Hematopoietic multipotent progenitor cell treated with erythropoietin and hydrocortisone succinate and interleukin-3 and kit ligand, for 15 days (in vitro differentiated cells): ENCODE data around the gene DOLK.
"Not testable (repeated sequence)": the region's sequence is repeated elsewhere in the genome, so short reads cannot be mapped to it uniquely, and the experiment has no call there.

Source experiments
- DNase-seq: peaks from one replicate; pipeline ENCODE4 v3.0.0-alpha.2; 2015; ENCODE audit warnings: low spot score

DOLK gene

GRCh38 chr9:128947527-128948301, at the start of gene DOLK, which contains the start of gene NUP188:
Gene DOLK, minus strand, starts transcription at chr9:128947603. Its CDS starts 300 bp downstream, at chr9:128947303.
Gene NUP188, plus strand, starts transcription at chr9:128947699. Its CDS starts 21 bp downstream, at chr9:128947720.
- peak; percentile 98 for DNase-seq

GRCh38 chr9:128995791-128996190, 48.4 kb upstream of the DOLK start:
- DNase-seq = no peak

DNA sequence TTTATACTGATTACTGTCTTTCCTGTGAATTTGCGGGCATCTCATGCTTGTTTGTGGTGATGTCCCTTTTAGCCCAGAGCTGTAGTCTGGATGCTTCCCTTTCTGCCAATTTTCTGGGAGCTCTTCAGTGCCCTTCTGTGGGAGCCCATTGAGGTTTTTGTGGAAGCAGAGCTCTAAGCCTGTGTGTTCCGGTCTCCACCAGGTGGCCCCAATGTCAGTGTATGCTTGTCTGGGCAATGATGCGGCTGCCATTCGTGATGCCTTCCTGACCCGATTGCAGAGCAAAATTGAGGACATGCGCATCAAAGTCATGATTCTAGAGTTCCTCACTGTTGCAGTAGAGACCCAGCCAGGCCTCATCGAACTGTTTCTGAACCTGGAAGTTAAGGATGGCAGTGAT, 45.6 kb upstream of the DOLK start:
- DNase-seq = peak; percentile 28

DNA sequence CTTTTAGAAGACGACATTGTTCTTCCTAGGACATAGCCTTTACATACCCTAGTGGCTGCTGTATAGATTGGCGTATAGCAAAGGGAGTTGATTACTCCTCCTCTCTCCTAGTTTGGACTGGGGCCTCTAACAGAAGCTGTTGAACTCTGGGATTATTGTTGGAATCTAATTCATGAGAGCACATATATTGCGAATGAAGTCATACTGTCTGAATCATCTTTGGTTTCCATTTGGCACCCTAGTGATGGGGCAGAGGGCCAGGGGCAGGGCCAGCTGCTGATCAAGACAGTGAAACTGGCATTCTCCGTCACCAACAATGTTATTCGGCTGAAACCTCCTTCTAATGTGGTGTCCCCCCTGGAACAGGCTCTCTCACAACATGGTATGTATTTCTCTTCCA, 40.4 kb upstream of the DOLK start:
- DNase-seq = no peak

DNA sequence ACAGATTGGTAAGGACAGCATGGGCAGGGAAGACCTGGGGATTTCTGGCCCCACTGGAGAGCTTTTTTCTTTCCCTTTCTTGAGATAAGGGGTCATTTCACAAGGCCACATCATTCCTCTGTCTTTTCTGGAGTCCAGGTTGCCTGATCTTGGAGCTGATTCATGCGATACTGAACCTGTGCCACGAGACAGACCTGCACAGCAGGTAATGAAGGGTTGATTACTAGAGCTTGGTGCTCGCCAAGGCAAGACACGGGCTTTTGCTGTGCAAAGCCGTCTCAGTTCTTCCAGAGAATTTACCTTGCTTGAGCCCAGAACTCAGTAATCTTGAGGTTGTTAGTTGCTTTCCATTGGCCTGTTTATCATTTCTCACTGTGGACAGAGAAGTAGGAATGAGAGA, 39.3 kb upstream of the DOLK start:
- no peak for DNase-seq

- no peak for DNase-seq
Observed at GRCh38 chr9:128983536-128983935, 36.1 kb upstream of the DOLK start.

DNA sequence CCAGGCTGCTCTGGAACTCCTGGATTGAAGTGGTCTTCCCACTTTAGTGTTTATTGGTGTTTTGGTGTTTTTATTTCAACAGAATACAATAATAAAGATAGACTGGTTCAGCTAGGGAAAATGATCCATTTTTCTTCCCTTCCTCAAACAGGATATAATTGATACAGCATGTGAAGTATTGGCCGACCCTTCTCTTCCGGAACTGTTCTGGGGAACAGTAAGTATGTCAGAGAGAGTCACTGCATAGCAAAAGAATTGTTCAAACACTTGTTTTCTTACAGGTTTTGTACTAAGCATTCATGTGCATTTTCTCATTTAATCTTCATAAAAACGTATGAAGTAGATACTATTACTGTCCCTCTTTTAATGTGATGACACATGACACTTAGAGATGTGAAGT, 31.7 kb upstream of the DOLK start:
- DNase-seq = no peak

- no peak for DNase-seq
Observed at GRCh38 chr9:128972956-128973355, 25.6 kb upstream of the DOLK start.

GRCh38 chr9:128969491-128969890, 22.1 kb upstream of the DOLK start:
- no peak for DNase-seq

- not testable (repeated sequence) for DNase-seq
Observed at GRCh38 chr9:128961403-128961802, 14.0 kb upstream of the DOLK start.

DNA sequence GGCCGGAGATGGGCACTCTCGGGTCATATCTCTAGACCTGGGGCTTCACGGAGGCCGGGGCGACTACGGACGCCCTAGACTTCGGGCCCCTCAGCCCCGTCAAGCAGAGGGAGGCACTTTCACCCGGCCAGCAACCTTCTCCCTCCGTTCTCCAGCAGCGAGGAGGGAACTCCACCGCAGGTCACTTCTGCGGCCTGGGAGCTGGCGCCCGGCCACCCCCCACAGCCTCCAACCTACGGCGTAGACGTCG, 201 bp downstream of the DOLK start:
- DNase-seq = no peak

DNA sequence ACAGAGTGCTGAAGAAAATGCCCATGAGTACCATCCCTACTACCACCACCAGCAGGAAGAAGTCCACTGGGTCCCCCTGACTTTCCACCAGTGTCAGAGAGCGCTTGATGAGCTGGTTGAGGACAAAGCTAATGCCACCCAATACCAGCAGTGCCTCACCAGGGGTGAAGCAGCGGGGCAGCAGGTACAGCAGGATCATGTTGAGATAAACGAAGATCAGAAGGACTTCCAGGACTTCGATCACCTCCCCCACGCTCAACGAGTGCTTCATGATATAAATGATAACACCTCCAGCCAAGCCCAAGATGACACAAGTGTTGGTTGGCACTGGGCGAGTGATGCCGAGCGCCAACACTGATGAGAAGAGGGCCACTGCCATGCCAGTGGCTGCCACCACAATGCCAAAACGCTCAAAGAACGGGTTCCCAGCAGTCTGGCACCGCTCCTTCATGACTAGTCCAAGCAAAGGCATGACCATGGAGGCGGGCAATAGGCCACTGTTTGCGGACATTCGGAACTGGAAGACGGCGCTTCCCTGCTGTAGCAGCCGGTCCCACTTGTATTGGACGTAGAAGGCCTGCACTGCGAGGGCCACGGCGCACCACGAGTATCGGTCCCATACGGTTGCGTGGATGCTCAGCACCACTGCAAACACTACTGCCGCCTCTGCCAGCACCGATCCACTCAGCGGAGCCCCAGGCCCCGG, 679 bp downstream of the DOLK start:
- peak; percentile 33 for DNase-seq

DNA sequence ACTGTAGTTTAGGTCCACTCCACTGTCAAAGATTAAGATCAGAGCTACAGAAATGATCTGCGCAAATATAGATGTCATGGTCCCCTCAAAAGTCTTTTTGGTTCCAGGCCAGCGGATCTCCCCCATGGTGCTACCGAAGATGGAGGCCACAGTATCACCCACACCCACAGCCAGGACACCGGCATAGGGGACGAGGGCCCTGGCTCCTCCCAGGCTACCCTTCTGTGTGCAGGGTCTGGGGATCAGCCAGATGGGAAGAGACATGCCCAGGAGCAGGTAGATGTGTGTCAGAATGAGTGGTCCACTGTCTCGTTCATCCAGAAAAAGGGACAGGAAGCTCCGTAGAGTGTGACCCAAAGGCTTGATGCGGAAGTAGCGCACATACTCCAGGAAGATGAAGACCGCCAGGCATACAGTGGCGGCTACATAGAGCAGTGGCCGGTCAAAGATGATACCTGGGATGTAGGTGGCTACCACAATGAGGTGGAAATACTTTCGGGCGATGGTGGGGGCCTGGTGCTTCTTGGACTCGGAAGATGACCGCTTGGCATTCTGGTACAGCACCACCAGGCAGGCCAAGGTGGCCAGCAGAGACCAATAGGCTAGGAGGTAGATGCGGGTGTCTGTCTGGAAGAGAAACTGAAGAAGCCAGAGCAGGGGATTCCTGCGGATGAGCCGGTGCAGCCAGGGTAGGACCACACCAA, 1.5 kb downstream of the DOLK start:
- DNase-seq = no peak

DNA sequence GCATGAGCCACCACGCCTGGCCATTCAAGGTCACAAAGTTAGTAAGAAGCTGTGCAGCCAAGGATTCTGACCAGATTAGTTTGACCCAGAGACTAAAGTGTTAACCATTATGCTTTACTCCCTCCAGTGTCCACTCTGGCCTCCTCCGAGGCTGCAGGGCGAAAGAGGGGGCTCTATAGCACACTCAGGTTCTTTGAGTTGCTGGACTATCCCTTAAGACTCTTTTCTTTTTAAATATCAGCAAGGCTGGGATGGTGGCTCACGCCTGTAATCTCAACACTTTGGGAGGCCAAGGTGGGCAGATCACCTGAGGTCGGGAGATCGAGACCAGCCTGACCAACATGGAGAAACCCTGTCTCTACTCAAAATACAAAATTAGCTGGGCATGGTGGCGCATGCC, 2.4 kb downstream of the DOLK start:
- DNase-seq = not testable (repeated sequence)

- DNase-seq = no peak
Observed at GRCh38 chr9:128943832-128944620, 3.4 kb downstream of the DOLK start.

- DNase-seq = no peak
Observed at GRCh38 chr9:128940946-128941755, 6.3 kb downstream of the DOLK start.

DNA sequence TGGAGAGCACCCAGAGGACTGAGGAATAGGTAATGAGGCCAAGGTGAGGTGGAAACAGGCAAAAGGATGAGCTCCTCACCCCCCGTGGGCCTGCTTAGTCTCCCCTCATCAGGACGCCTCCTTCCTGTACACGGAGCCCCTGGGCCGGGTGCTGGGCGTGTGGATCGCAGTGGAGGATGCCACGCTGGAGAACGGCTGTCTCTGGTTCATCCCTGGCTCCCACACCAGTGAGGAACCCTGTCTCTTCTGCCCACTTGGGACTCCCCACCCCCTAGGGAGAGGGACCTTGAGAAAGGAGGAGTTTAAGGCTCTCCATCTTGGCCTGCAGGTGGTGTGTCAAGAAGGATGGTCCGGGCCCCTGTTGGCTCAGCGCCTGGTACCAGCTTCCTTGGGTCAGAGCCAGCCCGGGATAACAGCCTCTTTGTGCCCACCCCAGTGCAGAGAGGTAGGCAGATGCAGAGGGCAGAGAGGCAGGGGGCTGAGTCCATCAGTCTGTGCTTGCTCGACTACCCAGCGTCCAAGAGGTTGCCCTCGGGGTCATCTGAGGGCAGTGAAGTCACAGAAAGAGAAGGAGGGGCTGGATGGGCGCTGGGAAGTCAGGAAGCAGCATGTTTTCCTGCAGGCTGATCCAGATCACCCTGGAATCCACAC, 7.0 kb downstream of the DOLK start:
- DNase-seq = no peak

DNA sequence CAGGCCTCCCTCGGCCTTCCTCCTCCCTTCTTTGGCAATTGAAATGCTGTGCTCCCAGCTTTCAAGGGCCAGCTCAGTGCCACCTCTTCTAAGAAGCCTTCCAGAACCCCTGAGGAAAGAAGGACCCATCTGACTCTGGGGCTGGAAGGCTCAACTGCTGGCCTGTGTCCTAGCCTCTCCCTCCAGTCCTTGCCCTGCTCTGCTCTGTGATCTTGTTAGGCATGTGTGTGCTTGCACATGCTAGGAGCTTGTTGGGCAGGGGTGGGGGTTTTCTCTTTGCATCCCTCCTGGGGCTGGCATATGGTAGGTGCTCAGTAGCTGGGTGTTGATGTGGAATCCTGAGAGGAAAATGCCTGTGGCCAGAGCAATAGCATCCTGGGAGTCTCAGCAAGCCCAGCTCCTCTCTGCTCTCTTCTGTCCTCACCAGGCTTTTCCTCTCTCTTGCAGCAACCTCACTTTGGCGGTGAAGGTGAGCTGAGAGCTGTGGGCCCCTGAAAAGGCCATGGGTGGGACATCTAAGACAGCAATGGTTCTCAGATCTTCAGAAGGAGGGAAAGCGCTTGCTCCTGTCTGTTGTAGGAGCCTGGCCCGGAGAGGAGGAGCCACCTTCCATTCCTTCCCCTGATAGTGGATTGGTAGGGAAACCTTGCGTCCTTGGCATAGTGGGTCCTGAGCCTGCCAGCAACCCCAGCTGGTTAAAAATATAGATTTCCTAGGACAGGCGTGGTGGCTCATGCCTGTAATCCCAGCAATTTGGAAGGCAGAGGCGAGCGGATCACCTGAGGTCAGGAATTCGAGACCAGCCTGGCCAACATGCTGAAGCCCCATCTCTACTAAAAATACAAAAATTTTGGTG, 9.9 kb downstream of the DOLK start:
- DNase-seq = no peak

DNA sequence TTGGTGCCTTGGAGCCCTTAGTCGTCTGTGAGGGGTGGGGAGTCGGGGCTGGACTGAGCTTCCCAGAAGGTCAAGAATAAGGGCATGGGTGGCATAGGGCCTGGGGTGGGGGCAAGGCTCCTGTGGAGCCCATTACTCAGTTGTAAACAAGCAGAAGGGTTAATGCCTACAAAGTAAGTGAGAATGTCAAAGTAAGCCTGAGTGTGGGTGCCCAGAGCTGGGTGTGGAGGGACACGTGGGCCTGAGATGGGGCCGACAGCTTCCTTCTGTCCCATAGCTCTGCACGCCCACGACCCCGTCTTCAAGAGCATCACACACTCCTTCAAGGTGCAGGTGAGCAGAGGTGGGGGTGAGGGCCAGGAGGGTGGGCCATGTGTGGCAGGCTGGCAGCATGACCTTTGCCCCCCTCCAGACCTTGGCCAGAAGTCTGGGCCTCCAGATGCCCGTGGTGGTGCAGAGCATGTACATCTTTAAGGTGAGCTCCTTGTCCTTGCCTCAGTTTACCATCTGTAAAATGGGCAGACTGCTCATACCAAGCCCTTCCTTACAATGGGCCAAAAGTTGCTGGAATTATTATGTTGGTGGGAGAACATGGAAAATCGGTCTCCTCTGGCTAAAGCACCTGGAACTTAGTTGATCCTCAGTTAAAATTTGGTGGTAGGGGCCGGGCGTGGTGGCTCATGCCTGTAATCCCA, 11.1 kb downstream of the DOLK start:
- DNase-seq = no peak
